NCI-H524 treated with DMSO at 0.1 percent for 48 hours (cell line): ENCODE results near the gene ANGPTL8.

ENCODE experiments used
- DNase-seq: peaks from one replicate; lab custom pipeline; 2025; lab: John Stamatoyannopoulos, UW

The ANGPTL8 gene

DNA sequence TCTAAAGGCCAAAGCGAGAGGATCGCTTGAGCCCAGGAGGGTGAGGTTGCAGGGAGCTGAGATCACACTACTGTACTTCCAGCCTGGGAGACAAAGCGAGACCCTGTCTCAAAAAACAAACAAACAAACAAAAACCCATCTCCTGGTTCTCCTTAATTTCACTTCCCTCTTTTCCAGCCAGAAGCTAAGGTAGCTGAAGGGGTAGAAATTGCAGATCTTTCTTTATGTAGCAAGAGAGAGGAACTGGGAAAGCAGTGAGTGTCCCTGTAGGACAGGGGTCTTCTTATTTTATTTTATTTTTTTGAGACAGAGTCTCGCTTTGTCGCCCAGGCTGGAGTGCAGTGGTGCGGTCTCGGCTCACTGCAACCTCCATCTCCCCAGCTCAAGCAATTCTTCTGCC is 52.0 kb downstream of the ANGPTL8 start:
- no peak for DNase-seq
